AG10803 (cell line): ENCODE measurements around the gene NFATC2.
A peak's percentile ranks its signal among the peaks of the same experiment; 100 is the strongest.

Source experiments
- DNase-seq: peaks from one replicate; pipeline ENCODE4 v3.0.0; 2010; ENCODE audit warnings: low read depth
- H3K4me3 ChIP-seq: 2 replicates; pipeline ENCODE4 v1.5.1; 2011; ENCODE audit warnings: mild to moderate bottlenecking, low read length, control low read depth
- CTCF ChIP-seq: conservative IDR thresholded peaks from 2 replicates; pipeline ENCODE4 v1.5.1; 2011; ENCODE audit warnings: mild to moderate bottlenecking, low read length, control low read depth, inconsistent platforms

NFATC2 gene

GRCh38 chr20:51508780-51509179, 33.7 kb downstream of the NFATC2 start:
- no peak for TF ChIP-seq CTCF
- DNase-seq: no peak

GRCh38 chr20:51508158-51508557, 34.4 kb downstream of the NFATC2 start:
- DNase-seq: no peak
- TF ChIP-seq CTCF: no peak
- no peak overlapping the region for H3K4me3 ChIP-seq

More at GRCh38 chr20:51508780-51509179, 33.7 kb downstream of the NFATC2 start:
- H3K4me3 ChIP-seq: no peak overlapping the region

GRCh38 chr20:51507216-51508036, 35.1 kb downstream of the NFATC2 start:
- no peak overlapping the region for H3K4me3 ChIP-seq
- DNase-seq: peak; percentile 56
- TF ChIP-seq CTCF: no peak

GRCh38 chr20:51506527-51507215, 35.8 kb downstream of the NFATC2 start:
- TF ChIP-seq CTCF: no peak
- H3K4me3 ChIP-seq: no peak overlapping the region

GRCh38 chr20:51505566-51505965, 37.0 kb downstream of the NFATC2 start:
- TF ChIP-seq CTCF: no peak
- no peak overlapping the region for H3K4me3 ChIP-seq
- no peak for DNase-seq

More at GRCh38 chr20:51506527-51507215, 35.8 kb downstream of the NFATC2 start:
- no peak for DNase-seq

- no peak for DNase-seq
- TF ChIP-seq CTCF: no peak
- no peak overlapping the region for H3K4me3 ChIP-seq
Observed at GRCh38 chr20:51503376-51503775, 39.1 kb downstream of the NFATC2 start.

- no peak for TF ChIP-seq CTCF
- no peak overlapping the region for H3K4me3 ChIP-seq
- no peak for DNase-seq
Observed at GRCh38 chr20:51500936-51501335, 41.6 kb downstream of the NFATC2 start.
